T-helper 22 cell (primary cell): ENCODE measurements around the gene GAMT.

Experiments
- DNase-seq: peaks from one replicate; pipeline ENCODE4 v3.0.0-alpha.2; 2020; ENCODE audit warnings: low read depth

Gene GAMT

DNA sequence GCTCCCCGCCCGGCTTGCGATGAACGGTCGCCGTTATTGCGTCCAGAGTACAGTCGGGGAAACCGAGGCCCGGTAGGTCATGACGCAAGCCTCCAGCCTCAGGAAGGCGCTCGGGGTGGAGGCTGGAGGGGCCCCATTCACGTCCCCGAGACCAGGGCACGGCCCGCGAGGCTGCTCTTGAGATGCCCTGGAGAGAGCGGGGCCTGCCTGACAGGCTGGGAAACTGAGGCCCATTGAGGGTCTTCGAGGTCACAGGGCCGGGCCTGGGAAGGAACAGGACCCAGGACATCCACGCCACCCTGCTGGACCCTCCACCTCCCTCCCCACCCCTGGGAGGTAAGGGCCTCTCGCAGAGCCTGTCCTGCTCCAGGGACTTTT is 17.3 kb downstream of the GAMT start:
- no peak for DNase-seq

DNA sequence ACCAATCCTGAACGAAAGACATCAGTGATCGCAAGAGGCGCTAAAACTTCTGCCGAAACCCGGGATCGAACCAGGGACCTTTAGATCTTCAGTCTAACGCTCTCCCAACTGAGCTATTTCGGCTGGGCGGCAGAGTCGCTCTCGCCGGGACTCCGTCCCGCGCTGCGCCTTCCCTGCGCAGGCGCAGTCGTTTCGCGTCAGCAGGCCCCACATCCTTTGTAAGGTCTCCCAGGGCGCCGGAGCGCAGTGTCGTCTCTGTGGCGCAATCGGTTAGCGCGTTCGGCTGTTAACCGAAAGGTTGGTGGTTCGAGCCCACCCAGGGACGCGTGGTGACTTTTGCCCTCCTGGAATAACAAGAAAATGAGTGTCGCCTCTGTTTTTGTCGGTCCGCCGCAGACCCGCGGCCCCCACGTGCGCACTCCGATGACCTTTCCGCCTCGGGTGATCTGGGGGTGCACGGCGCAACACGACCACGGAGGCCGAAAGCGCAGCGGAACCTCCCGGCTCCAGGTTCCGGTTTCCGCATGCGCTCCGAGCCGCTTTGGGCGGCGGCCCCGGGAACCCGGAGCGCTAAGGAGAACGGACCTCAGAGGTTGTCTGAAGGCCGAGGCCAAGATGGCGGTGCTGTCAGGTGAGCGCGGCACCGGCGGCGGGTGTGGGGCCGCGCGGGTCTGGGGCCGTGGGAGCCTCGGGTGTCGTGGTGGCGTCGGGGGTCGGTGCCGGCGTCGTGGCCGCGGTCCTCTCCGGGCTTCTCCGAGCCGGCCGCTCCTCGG is 17.8 kb downstream of the GAMT start, which contains the start of gene NDUFS7:
Gene NDUFS7, plus strand, starts transcription at position 596 of the 773 bp plus-strand sequence. Its CDS starts 20 bp downstream, at position 616.
- DNase-seq = peak; percentile 77

DNA sequence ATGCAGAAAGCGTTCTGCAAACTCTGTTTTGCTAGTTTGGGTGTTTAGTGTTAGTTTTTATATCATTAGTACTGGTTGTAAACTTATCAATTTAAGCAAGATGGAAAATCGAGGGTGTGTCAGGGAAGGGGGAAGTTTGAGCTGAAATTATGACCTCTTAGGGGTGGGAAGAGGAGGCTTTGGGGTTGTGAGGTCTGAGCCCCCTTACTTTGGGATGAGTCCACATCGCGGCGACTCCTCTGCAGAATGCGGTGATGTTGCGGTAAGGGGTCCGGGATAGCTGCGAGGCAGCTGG is 18.4 kb downstream of the GAMT start:
- no peak for DNase-seq

DNA sequence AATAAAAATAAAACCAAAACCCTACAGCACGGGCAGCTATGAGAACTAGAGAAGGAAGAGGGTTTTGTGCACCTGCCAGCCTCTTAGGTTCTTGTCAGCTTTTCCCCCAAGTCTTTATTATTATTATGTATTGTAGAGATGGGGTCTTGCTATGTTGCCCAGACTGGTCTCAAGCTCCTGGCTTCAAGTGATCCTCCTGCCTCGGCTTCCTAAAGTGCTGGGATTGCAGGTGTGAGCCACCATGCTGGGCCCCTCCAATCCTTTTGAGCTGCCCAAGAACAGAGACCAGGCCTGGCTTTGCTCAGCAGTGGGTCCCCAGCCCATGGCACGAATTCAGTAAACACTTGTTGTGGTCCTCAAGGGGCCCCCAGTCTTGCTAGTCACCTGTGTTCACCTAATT is 19.1 kb downstream of the GAMT start:
- DNase-seq = no peak

DNA sequence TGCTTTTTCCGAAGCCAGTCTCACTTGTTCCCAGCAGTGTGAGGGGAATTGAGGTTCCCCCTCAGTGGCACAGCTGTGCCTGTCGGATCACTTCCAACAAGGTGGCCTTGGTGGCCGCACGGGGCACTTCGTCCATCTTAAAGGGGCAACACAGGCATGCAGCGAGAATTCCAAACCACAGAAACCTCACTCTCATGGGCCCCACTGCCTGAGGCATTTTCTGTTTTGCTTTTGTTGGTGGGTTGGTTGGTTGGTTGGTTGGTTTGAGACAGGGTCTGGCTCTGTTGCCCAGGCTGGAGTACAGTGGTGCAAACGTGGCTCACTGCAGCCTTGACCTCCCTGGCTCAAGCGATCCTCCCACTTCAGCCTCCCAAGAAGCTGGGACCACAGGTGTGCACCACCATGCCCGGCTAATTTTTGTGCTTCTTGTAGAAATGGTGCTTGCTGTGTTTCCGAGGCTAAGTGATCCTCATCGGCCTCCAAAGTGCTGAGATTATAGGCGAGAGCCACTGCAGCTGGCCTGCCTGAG is 21.3 kb downstream of the GAMT start:
- no peak for DNase-seq

DNA sequence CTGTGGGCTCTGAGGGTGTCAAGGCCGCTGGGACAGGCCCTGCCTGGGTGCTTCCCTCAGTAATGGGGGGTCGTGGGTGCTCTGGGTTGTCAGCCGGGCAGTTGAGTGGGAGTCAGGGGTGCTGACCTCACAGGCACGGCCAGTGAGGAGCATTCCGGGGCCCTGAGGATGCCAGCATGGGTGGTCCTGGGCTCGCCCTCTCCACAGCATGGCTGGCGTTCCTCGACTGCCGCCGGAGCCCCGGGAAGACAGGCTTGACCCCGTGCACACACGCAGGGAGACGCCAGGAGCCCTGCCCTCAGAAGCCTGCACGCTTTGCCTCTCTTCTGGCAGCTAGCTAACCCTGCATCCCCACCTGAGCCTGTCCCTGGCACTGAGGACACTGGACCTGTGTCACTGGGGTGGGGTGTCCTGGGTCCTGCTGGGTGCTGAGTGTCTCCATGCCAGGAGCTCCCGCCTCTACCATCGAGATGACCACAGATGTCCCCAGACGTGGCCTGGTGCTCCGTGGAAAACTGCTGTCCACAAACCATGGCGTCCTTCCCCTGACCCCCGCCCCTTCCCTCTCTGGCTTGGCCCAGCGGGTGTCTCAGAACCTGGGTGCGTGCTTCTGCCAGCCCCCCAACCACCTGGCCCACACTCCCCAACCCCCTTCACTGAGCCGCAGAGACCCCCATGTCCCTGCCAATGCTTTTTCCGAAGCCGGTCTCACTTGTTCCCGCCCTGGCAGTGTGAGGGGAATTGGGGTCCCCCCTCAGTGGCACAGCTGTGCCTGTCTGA is 22.0 kb downstream of the GAMT start:
- DNase-seq = no peak

DNA sequence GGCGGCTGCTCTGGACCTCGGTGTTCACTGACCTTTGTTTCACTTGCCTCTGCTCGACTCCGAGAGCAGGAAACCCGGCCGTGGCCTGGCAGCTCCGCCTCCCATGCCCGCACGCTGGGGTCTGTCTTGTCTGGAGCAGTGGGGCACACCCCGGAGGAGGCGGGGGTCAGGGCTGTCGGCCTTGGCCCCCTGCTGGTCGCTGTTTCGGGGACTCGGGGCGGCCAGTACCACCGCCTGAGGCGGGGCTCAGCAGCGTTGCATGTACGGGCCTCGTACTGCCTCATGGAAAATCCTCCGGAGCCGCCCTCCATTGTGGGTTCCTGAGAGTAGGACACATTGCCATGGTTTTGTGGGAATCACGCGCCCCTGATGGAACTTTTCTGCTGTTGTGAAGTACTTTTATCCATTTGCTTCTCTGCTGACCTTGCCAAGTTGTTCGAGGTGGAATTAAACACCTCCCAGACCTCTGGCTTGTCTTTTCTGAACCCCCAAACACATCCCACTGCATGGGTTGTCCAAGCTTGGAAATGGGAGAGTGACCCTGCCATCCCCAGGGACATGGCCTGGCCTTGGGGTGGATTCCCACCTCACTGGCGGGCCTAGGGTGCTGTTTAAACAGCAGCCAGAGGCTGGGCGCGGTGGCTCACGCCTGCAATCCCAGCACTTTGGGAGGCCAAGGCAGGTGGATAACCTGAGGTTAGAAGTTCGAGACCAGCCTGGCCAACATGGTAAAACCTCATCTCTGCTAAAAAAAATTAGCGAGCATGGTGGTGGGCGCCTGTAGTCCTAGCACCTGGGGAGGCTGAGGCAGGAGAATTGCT is 23.2 kb downstream of the GAMT start:
- DNase-seq = no peak

DNA sequence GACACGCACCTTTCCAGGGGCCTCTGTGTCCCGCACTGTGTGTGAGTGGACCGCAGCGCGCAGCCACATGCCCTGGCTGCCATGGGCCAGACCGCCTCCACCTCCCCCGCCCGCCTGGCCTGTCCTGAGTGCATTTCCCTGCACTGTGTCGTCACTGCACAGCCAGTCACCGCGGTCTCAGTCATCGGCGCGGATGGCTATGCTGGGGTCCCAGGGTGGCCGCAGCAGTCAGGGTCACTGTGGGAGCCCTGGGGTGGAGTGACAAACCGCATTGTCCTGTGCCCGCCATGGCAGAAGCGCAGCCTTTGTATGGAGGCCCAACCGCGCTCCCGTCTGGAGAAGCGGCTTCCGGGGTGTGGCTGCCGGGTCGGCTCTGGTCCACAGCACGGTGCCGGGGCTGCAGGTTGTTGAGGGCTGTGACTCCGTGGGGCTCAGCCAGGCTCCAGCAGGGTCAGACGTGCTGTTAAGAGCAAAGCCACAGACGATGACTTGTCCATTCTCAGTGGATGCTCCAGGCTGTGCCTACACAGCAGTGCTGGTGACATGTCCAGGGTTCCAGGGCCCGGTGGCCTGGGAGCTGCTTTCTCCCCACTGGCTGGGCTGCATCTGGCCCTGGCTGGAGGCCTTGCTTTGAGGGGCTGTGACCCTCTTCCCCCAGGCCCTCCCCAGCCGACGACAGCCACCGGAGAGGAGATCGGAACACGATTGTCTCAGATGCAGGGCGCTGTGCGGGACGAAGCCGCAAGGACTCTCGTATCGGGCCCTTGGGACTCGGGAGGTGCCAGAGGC is 24.0 kb downstream of the GAMT start:
- no peak for DNase-seq

DNA sequence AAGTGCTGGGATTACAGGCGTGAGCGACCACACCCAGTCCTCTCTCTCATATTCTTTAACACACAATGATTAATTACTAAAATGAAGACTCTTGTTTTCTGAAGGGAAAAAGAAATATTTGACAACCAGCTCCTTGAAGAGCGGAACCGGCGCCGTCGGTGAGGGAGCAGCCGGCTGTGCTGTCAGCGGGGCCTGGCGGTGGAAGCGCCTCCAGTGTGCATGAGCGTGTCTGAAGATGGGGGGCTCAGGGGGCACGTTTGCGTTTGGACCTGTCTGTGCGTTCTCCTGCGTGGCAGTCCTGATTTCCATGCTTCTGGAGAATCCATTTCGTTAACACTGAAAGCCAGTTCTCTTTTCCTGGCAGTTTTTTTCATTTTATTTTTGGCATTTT is 24.9 kb downstream of the GAMT start:
- DNase-seq = no peak

DNA sequence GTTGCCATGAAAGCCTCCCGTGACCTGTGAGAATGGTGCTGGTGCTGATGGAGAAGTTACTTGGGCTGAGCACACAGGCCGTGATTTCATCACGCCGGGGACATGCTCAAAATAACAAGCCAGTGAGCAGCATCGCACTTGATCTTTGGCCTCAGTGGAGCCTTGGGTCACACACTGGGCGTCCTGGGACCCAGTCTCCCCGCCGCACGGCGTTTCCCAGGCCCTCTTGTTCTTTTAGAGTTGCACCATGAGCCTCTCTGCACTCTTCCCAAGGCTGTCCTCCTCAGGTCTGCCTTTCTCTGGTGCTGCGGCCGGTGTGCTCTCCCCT is 27.1 kb downstream of the GAMT start:
- no peak for DNase-seq

DNA sequence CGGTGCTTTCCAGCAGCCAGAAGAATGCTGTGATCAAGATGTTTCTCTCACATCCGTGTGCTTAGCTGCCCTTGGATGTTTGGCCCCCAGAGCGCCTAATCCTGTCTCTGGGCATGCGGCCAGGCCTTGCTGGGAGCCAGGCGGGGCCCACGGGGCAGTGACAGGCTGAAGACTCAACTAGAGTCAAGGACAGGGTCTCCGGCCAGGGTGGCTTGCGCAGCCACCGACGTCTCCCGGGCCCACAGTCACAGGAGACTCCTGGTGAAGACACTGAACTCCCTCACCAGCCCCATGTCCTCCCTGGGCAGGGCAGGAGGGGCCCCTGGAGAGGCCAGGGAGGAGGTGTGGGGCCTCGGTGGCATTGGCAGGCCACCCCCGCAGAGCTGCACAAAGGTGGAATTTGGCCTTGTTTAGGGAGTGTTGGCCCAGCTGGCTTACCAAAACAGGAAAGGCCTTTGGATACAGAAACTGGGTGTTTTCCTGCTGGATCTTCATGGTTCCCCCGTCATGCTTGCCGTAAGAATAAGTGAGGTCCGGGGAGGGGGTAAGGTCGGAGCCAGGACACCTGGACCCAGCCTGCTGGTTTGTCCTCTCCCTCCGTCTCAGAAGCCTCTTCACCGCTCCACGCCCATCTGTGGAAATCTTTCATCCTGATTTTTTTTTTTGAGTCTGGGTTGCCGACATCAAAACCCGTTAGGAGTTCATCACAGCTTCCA is 27.6 kb downstream of the GAMT start:
- DNase-seq = no peak

DNA sequence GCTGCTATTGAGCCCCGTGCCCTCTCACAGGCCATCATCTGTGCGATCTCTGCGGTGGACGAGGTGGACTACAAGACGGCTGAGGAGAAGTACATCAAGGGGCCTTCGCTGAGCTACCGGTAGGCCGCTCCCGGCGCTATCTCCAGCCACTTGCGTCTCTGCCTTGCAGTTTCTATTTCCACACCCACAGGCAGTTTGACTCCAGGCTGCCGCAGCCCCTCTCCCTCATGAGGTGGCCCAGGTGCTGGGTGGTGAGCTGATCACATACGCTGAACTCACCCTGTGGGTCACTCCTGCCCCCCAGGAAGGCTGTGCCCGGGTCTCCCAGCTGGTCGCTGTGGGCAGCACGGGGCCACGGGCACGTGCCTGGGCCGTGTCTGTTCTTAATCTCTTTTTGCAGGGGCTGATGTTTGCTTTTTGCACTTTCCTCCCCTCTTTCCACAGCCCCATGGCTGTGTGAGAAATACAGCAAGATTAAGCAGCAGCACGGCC is 28.3 kb downstream of the GAMT start:
- DNase-seq = no peak

DNA sequence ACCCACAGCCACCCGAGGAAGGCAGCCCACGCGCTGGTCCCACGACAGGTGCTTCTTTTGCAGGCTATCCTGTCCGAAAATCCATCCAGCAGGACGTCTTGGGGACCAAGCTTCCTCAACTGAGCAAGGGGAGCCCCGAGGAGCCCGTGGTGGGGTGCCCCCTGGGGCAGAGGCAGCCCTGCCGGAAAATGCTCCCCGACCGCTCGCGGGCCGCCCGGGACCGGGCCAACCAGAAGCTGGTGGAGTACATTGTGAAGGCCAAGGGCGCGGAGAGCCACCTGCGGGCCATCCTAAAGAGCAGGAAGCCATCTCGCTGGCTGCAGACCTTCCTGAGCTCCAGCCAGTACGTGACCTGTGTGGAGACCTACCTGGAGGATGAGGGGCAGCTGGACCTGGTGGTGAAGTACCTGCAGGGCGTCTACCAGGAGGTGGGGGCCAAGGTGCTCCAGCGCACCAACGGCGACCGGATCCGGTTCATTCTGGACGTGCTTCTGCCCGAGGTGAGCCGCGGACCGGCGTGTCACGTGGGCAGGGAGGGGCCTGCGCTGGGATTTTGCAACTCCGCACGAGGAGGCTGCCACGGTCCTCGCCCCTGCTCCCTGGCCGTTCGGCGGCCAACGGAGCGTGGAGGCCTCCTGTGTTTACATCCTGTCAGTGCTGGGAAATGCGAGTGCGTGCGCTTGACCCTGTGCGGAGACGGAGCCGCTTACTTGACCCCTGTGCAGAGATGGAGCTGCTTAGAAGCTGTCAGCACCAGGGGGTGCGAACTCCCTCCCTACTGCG is 30.6 kb downstream of the GAMT start:
- DNase-seq = no peak

DNA sequence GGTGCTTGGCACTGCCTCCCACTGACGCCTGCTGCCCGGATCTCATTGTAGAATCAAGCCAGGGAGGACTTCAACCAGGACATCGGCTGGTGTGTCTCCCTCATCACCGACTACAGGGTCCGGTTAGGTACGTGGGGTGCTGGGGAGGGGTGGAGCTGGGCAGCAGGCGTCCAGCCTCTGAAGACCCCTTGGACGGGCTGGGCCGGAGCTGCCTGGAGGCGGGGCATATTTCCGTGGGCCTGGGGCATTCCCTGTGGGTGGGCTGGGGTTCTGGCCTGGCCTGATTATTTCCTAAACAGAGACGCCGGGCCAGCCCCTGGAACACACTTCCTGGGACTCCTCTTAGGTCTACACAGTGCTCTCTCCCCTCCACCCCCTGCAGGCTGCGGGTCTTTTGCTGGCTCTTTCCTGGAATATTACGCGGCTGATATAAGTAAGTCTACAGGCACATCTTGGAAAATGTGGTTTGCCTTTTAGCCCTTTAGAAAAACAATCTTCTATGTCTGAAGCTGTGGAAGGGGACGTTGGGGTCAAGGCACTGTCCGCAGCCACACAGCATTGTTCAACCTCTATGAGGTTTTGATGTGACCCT is 32.0 kb downstream of the GAMT start:
- DNase-seq = no peak

DNA sequence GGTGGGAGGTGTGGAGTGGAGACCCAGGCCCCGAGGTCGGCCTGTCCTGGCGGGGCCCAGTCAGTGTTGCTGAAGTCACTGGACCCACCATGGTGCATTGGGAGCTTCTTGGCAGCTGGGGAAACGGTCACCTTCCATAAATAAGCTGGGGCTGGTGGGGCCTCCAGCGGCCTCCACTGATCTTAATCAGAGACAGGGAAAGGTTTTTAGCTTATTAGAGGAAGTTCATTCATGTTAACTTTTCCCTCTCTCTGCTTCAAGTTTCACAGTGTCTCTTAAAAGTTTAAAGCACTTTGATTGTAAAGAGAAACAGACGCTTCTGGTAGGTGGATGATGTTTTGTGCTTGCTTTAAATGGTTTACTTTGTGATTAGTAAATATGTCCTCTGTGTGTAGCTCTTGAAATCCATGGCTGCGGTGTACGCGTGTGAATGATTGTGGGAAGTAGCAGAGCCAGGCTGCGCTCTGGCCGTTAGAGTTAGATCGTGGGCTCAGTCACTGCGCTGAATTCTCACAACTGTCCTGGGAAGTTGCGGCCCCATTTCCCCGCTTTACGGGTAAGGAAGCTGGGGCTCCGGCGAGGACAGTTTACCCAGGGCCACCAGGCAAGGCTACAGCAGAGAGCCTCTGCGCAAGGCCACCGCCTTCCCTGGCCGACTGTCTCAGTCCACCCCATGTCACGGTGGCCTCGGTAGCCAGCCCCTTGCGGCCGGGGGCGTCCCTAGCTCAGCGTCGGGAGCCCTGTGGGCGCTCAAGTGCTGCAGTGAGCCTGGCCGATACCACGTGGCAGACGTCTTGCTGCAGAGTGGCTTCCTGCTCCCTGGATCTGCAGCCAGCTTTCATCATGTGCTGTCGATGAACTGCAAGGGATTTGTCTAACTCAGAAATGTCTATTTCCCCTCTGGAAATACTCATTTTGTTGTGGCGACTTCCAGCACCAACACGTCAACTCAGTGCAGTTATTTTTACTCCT is 34.2 kb downstream of the GAMT start:
- DNase-seq = no peak

DNA sequence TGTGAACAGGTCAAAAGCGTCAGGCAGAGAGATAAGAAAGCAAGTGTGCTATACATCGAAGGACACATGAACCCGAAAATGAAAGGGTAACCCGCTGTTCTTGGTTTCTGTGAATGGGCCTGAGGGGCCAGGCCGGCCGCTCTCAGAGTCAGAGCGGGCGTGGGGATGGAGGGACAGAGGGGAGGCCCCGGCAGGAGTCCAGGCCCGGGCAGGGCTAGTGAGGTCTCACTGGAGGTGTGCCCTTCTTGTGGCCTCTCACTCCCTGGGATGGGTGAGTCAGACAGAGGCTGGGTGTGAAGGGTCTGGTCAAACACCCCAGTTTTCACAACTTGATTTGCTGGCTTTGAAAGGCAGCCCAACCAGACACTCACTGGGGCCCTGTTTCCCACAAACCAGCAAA is 35.0 kb downstream of the GAMT start:
- DNase-seq = no peak

DNA sequence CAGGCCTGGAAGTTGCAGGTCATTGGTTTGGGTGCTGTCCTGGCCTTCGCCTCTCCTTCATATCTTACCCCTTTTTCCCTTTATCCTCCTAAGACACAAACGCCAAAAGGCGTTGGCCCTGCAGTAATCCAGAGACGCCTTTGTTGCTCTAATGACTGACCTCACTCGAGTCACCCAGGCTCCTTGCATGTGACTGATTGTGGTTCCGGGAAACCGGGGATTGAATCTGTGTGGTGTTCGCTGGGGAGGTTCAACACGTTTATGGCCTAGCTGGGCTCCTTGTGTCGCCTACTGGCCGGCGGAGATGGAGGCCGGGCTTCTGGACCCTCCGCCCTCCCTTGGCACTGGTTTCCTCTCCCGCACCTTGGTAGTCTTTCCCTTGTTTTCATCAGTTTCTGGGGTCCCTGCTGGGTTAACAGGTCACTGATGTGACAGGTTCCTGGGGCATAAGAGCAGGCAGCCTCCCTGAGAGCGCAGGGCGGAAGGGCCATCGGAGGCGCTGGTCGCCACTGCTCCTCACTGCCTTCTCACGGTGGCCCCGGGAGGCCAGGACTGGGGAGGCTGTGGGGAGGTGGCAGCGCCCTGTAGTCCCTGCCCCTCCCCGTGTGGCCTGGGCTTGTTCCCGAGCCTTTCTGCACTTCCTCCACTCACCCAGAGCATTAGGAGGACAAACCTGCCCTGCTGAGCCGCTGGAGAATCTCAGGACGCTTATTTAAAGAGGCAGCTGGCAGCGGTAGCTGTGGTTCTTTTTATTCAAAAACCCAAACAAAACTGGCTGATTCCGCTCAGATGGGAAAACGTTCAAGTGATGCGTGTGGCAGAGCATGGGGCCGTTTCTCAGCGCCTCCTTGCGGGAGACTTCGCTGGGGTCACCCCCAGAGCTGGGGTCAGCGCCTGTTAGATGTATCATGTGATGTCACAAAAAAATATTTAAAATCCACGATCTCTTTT is 35.7 kb downstream of the GAMT start:
- no peak for DNase-seq
